UCSD-AML1 (cell line): ENCODE results near the gene SLC24A5.

Source experiments
- DNase-seq: peaks from one replicate; lab custom pipeline; 2025; ENCODE audit not compliant: unreplicated experiment; lab: John Stamatoyannopoulos, UW

Gene SLC24A5

DNA sequence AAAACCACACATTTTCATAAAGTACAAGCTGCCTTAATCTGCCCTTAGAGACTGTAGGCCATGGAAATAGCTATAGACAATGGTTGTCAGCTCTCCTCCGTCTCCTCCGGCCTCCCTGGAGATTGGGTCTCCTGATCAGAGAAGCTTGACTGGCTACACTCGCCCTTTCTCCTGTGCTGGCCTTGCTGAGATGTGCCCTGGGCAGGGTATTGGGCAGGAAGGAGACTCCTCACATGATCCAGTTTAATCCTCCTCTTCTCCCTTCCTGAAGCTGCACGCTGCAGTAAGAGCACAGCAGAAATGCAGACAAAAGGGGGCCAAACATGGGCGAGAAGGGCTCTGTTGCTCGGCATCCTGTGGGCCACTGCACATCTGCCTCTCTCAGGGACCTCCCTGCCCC, at the start of gene SLC24A5:
SLC24A5 (plus strand) TSS at position 246 of the 400 bp plus-strand sequence; CDS start at position 301, 55 bp downstream.
- DNase-seq = no peak

- DNase-seq = no peak
Observed at GRCh38 chr15:48072941-48073340, 47.8 kb upstream of the SLC24A5 start.

DNA sequence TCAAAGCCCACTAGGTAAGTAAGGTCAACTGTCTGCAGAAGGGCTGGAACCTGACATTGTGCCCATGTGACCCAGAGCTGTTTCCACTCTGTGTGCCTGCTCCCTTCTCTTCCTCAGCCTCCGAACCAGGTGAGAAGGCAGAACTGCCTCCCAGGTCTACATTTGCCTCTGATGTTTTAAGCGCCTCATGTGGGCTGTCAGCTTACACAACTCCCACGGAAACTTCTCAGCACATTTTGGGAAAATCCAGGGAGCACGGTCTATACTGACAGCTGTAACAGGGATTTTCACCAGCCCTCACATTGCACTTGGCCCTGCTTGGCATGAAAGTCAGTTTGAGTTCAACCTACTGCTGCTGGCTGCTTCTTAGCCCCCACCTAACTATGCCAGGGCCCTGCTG, 46.9 kb upstream of the SLC24A5 start:
- DNase-seq = no peak

DNA sequence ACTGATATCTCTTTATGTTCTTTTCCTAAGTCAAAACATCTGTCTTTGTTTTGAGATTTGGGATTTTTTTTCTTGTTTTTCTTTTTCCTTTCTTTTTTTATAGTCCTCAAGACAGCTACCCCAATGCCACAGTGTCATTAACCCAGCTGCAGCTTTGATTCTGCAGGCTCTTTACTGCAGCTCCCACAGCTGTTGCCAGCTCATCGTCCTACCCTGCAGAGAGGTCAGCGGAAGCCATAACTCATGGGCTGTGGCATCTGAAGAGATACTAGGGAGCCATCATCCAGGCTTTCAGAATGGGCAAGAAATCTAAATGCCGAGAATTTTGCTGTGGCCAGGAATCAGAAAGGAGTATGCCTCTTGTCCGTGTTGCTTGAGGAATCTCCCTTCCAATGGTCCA, 44.3 kb upstream of the SLC24A5 start:
- no peak for DNase-seq

DNA sequence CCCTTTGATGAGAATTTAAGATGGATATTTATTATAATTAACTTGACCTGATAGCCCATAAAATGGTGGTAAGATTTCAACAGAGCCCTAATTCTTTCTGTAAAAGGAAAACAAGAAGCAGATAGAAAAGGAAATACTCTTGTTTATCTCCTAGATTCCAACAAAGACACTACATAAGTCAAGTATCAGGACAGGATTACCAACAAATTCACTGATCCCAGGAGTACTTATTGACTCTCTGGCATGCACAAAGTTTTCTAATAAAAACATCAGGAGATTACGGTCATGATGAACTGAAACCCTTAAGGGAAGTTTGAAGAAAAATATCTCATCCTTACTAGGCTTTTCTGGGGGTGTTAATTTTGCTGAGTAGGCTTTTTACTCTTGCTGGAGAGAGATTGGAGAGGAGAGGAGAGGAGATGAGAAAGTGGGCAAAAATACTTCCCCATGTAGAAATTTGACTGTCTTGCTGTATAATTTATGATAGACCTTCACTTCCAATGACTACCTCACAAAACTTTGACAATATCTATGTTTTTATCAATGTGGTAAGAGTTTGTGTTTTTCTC, 43.1 kb upstream of the SLC24A5 start:
- no peak for DNase-seq

DNA sequence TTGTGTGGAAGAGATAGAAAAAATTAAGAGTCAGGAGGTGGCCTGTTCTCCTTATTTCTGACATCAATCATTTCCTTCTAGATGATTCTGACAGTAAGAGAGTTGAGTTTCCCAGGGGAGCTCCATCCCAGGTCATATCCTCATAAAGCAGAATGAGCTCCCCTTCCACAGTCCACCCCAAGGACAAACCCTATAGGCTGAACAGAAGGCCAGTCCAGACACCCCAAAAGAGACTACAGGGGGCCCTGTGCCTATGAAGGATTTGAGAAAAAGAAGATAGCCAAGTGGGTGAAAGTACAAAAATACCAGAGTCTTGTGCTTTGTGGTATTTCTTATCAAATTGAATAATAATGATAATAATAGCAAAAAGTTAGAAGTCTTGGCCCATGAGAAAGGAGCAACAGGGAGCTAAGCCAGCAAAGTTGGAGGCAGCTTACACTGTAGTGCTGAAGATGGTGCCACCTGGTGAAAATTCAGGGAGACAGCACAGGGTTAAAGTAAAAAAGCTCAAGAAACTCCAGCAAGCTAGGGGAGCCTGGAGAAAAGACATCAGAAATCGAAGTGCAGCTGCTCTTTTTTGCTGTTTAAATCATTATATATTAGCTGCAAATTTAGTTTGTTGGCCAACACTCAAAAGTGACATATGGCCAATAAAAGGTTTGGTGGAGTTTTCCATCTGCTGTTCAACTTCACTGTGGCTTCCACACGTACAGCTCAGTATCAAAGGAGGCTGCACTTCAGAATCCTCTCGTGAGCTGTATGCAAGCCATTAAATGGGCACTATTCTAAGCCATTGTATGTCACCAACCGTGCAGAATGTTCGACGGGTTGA, 35.8 kb upstream of the SLC24A5 start:
- DNase-seq = no peak

DNA sequence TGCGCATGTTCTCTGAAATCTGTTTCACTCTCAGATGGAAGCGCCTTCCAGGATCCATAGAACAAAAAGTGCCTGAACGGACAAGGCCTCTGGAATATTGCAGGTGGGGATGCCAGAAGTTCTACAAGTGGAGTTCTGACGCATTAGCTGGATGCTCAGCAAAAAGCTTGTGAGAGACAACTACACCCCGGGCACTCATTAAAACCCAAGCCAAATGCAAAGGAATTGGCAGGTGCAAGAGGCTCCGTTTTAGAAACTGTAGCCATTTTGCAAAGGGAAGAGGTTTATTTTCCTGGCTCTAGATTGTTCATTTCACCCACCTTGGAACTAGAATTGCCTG, 35.2 kb upstream of the SLC24A5 start:
- no peak for DNase-seq

DNA sequence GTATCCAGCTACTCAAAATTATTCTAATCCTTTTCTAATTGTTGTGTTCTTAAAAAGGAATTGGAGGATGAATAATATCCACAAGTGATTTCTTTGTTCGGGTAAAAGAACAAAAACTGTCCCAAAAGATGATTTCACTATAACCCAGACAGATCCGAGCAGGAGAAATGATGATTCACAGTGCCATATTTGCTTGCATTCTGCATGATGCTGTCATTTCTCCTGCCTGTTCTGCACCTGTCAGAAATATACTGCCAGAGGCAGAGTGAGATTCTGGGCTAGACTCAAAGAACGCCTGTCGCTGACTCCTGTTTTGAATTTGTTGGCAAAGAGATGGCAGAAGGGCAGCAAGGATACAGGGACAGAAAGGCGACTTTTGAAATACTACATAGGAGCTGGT, 34.7 kb upstream of the SLC24A5 start:
- no peak for DNase-seq

DNA sequence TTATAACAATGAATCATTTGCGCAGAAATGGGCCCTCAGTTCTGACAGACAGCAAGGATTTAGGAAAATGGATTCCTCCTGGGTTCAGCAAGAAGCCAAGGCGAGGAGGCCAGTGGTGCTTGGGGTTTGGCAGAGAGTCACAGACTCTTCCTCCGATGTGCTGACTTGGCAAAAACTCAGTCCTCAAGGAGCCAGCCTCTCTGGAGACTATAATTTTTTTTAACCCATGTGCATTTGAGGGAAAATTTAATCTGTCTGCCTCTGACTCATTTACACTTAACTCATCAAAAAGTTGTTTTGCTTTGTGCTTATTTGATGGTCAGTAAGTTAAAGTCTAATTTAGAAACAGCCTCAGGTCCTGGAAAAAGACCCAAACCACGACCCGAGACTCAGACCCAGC, 34.2 kb upstream of the SLC24A5 start:
- DNase-seq = no peak

DNA sequence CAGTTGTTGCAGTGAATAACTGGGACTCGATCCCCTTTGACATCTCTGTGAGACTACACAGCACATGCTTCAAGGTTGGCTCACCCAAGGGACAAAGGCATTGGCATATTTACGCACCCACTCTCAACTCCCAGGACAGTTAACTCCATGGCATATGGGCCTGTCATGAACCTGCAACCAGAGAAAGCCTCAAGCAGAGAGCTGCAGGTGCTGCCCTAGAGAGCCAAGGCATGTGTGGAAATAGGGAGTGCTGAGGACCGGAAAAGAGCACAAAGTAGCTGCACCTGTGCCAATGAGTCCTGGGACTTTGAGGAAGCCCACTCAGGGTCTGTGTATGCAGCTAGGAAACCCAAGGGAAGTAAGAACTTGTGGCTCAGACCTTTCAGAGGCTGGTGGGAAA, 32.9 kb upstream of the SLC24A5 start:
- no peak for DNase-seq

DNA sequence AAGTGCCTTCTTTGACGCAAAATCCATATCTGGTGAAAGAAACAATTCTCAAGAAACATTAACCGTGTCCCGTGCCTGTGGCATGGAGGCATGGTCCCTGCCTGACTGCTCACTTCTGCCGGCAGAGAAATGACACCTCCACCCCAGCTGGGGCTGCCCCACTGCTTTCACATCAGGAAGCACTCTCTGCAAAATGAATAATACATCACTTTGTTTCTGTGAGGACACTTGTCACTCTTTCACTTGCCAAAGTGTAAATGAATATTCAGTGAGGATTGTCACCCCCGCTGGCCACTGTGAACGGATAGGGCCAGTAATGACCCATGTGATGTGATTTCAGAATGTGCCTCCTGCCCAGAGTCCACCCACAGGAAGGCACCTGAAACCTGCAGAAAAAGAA, 31.1 kb upstream of the SLC24A5 start:
- DNase-seq = no peak

DNA sequence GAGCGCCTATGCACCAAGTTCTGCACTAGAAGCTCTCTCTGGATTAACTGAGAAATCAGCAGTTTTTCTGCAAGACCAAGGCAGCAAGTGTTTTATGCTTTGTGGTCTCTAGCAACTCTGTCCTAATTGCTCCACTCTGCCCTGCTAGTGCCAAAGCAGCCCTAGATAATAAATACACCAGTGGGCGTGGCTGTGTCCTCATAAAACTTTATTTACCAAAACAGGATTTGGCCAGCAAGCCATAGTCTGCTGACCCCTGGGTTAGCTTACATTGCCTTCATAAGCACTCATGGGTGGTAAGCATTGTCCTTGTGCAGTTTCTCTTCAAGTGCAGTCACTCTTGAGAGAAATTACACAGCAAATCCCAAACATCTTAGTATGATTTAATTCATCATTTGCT, 30.7 kb upstream of the SLC24A5 start:
- no peak for DNase-seq

DNA sequence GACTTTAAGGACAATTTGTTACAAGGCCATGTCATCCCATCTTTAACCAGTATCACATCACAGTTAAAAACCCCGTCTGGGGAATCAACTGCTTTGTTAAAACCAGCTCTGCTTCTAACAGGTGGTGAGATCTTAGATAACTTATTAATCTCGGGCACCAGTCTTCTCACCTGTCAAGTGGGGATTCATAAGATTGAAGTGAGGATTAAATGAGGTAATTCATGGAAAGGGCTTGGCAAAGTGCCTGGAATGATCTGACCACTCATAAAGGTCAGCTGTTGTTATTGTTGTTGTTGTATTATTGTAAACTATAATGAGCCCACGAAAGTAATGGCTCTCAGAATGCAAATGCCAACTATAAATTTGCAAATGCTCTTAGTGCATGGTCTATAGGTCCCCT, 30.1 kb upstream of the SLC24A5 start:
- DNase-seq = no peak

DNA sequence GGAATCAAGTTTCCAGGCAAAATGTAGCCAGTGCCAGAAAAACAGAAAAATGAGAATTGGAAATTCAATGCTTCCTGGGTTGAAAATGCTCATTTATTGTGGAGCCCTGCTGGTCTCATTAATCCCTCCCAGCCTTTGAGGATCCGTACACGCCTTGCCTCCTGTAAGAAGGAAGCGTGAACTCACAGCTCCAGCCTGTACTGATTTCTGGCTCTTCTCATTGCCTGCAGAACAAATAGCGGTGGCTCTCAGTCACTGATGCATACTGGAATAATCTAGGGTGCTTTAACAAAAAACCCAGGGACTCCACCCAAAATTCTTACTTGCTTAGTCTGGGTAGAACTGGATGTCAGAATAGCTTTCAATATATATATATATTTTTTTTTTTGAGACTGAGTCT, 29.3 kb upstream of the SLC24A5 start:
- DNase-seq = no peak

DNA sequence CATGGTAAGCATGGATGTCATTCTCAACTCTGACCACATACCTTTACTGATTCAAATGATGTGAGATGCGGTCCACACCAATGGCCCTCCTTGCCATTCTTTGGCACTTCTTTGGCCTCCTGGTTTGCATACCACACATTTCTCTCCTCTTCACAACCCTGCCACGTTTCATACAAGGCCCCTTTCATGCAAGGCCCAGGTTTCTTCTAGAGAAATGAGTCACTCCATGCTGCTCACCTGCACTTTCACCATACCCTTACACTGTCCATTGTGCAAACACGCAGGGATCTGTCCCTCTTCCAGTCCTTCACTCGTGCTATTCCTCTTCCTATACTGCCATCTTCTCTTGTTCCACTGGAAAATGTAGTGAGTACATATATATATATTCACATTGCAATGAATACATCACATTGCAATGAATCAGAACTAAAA, 24.4 kb upstream of the SLC24A5 start:
- no peak for DNase-seq

DNA sequence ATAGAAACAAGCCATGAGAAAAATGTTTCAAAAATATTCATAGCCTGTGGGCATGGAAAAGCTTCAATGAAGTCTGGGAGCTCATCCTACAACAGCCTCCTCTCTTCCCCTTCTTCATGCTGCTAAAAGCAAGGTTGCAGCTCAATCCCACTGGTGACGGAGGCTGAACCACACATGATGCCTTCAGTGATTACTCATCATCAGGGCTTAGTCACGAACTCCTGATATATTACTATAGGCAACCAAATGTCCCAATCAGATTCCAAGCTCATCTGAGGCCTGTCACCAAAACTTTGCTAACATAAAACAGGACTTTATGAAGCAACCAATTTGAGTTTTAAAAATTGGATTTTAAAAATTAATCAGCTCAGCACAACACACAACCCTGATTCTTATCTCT, 24.0 kb upstream of the SLC24A5 start:
- no peak for DNase-seq

DNA sequence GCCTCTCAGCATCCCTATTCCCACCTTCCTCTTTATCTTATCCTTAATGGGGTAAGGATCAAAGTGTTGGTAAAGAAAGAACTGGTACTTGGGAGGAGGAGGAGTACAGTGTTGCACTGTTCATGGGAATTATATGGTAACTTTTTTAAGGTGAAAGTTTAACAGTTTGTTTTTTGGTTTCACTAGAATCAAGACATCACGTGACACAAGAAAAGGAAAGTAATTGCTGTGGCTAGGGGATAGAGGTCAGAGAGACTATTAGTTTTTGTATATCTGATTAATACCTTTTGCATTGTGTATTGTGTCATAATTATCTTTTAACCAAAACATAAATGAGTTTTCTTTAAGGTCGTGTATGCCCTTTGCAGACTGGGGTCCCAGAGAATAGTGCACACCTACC, 23.5 kb upstream of the SLC24A5 start:
- DNase-seq = no peak

- DNase-seq = no peak
Observed at GRCh38 chr15:48101376-48101961, 19.3 kb upstream of the SLC24A5 start.

GRCh38 chr15:48102167-48102566, 18.6 kb upstream of the SLC24A5 start:
- DNase-seq = no peak

DNA sequence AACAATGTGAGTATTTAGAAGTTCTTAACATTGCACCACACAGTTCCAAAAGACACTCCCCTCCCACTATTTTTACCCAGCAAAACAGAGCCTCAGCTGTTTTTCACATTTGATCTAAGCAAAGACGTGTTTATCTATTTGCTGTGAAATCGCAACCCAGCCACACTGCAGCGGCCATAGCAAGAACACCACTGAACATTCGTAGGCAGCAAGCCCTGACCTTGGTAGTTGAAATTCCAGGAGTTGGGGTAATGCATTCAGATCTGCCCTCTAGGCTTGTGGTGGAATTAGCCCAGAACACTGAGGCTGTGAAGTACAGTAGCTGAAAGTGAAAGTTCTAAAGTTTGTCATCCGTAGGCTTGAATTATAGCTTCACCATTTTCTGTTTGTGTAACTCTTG, 17.1 kb upstream of the SLC24A5 start:
- DNase-seq = no peak

GRCh38 chr15:48105936-48106335, 14.9 kb upstream of the SLC24A5 start:
- no peak for DNase-seq

DNA sequence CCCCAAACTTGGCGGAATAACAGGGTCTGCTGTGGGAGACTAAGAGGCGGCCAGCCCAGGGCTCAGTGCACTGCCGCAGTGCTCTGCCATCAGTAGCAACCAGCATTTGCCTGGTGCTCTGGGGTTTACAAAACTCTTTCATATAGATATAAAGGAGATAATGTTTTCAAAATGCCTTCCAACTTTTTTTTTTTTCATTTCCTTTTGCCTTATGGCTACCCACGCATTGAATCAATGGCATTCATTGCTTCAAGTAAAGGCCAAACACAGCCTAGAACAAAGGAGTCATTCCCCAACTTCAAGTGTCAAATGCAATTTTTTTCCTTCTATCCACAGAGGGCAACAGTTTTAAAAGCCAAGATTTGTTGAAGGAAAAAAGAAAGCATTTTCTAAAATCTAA, 11.6 kb upstream of the SLC24A5 start:
- DNase-seq = no peak
